MM.1S (cell line): ENCODE data around the gene KRCC1.

ENCODE experiments used
- CTCF ChIP-seq: fragments of 300-600 bp; sonication (generic); IDR thresholded peaks from 2 replicates; pipeline ENCODE4 v1.5.1; 2016; ENCODE audit warnings: antibody characterized with exemption, low read length, mixed read lengths
- EZH2 ChIP-seq: fragments of 300-600 bp; sonication (generic); optimal IDR thresholded peaks from 2 replicates; pipeline ENCODE3; 2017; ENCODE audit warnings: low read depth, mild to moderate bottlenecking, antibody characterized with exemption, low read length, mixed read lengths
- EZH2phosphoT487 ChIP-seq: fragments of 300-600 bp; sonication (generic); IDR thresholded peaks from 2 replicates; pipeline ENCODE4 v1.6.1; 2018; ENCODE audit warnings: antibody characterized with exemption, low read length

- TF ChIP-seq CTCF: no peak
- TF ChIP-seq EZH2phosphoT487: no peak
- TF ChIP-seq EZH2: no peak
Measured at GRCh38 chr2:88078643-88079172, 23.1 kb upstream of the KRCC1 start.
